Activated CD4-positive, alpha-beta T cell treated with anti-CD3 and anti-CD28 coated beads for 4 hours (primary cell): Measurements from ENCODE around the gene DSP.

Source experiments
- DNase-seq, 2 donors: peaks; one replicate each; pipeline ENCODE4 v3.0.0-alpha.2; 2020

The DSP gene

GRCh38 chr6:7537565-7538174 is 3.8 kb upstream of the DSP start:
- DNase-seq = no peak

- no peak for DNase-seq
Observed at GRCh38 chr6:7538484-7538883, 3.0 kb upstream of the DSP start.

DNA sequence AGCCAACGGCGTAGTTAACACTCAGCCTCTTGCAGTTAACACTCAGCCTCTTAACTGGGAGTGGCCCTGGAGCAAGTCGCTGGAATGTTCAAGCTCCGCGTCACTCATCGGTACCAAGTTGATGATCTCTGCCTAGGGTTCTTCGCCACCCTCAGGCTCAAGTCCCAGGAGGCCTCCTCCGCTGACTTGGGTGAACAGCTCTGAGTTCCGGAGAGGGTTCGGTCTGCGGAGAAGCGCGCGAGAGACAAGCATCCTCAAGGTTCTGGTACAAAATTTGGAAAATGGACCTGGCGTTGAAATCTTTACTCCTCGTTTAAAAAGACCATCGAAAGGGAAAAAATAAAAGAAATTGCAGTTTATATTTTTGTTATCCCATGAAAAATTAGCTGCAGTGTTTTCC is 876 bp upstream of the DSP start:
- no peak for DNase-seq

- no peak for DNase-seq
Observed at GRCh38 chr6:7542065-7542873, 798 bp downstream of the DSP start.

DNA sequence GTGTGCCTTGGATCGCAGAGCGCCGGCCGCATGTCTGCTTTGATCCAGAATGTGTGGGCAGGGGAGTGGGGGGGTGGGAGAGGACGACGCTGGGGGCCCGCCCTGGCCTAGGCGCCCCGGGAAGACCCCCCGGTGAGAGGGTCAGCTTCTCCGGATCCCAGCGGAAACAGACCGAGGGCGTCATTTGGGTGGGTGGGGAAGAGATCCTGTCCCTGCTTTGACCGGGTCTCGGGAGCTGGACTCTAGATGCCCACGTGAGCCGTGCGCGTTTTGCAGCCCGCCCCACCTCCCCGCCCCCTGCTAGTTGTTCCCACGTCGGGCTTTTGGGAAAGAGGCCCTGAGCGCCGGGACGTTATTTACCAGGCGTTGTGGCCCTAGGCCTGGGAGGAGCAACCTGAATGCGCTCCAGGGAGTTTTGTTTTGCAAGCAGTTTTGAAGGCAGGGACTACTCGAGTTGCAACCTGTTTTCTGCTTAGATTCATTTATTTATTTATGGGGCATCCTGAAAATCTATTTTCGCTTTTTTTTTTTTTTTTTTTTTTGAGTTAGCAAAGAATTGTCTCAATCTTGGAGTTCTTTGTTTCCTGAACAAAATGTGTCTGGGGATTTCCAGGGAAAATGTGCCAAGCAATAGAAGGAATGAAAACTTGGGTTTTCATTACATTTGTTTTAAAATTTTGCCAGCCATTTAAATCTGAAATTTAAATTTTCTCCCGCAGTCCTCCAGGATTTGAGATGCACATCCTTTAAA is 1.6 kb downstream of the DSP start:
- DNase-seq = no peak

DNA sequence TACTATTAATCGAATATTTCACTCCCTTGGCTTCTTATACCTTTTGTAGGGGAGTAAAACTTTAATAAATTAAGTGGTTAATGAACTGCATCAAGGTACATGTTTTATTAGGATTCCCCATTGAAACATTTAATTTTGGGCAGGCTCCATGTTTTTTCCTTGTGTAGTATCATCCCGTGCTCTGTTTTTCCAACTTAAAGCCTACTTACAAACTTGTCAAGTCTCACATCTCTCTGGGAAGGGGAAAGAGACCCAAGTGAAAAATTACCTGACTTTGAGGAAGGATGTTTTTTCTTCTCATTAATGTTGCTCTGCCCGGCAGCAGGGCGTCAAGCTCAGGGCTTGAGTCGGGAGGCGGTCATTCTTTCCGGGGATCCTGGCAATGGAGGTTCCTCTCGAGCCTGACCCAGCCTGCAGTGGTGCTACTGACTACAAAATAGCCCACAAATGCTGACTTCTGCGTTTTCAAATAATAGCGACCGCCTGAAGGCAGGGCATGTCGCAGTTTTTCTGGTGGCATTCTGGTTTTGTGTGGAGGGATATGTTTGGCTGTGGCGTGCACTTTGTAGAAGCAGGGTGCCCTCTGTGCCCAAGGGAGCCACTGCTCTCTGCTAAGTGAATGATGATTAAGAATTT is 2.4 kb downstream of the DSP start:
- DNase-seq = no peak

DNA sequence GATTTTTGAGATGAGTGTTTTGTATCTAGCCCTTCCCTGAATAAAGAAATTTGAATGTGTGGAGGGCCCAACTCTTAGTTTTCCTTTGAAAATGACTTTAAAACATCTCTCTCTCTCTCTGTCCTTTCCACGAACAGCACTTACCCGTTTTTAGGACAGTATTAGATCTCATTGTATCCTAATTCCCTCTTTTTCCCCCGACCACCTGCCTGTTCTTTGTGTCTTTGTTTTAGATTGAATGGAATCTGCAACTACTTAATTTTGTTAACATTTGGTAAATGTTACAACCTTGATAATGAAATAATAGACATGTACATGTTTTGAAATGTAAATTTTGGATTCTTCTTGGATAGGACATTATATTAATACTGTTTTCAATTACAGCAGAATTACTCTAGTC is 3.1 kb downstream of the DSP start:
- no peak for DNase-seq

DNA sequence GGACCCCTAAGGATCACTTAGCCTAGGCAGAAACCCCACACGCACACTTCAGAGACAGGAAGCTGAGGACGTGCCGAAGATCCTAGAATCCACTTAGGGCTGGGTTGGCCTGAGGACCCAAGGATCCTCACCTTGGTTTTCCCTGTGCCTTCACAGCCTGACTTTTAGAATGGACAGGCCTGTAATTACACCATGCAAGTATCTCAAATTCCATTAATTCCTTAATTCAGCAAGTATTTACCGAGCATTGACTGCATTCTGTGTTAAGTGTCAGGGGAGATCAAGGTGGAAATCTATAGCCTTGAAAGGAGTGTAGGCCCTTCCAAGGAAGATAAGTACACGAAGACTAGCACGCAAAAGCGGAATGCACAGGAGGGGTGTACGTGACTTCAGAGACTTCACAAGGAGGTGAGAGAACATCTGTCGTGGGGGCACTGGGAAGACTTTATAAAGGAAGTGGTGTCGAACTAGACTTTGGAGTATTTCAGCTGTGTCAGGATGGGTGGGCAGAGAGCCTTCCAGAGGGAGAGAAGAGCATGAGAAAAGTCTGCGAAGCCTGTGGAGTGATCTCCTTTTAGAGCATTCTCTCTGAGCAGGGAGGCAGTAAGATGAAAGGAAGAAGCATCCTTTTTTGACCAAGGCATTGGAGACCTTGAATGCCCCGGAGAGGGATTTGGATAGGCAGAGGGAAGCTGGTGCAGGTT is 4.0 kb downstream of the DSP start:
- no peak for DNase-seq

DNA sequence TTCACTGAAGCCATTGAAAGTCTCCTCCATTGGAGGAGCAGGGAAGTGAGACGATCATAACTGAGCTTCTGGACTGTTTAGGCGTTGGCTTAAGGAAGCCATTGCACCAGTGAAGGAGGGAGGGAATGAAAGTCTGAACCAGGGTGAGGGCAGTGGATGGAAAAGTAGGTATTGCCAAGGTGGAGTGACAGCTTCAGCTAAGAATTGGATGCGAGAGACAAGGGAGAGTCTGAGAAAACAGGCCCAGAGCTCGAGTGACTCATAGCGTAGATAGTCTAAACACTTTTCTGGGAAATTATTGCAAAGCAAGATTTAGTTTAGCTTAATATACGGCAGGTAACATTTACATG is 4.5 kb downstream of the DSP start:
- DNase-seq = no peak

DNA sequence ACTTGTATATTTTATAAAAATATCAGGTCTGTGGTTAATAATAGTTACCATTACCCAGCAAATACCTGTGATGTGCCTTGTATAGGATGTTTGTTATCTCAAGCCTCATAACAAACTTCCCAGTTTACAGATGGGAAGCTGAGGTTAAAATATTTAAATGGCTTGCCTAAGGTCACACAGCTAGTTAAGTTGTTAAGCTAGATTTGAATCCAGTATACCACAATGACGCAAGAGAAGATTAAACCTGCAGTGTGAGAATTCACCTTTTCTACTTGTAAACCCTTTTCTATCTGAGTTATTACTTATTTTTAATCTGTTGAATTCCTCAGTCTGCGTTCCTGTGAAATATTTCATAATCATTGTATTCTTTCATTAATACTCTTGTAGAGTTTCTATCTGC is 4.9 kb downstream of the DSP start:
- no peak for DNase-seq

- no peak for DNase-seq
Observed at GRCh38 chr6:7546896-7547295, 5.4 kb downstream of the DSP start.

- DNase-seq = no peak
Observed at GRCh38 chr6:7547315-7547714, 5.8 kb downstream of the DSP start.

DNA sequence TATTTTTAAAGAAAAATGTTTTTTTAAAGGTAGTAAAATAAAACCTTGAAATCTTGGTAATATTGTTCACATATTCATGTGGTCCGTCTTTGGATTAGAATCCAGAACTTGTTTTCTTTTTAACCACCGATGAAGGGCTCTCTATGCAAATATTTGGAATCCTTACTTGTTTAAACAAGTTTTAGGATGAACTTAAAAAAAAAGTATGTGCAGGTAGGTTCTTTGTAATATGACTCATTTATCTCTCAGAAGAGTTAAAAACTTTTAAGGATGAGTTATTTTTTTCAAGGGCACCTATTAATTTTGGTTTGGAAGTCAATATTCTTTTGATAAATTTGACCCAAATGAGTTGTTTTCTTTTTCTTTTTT is 8.9 kb downstream of the DSP start:
- DNase-seq = no peak

DNA sequence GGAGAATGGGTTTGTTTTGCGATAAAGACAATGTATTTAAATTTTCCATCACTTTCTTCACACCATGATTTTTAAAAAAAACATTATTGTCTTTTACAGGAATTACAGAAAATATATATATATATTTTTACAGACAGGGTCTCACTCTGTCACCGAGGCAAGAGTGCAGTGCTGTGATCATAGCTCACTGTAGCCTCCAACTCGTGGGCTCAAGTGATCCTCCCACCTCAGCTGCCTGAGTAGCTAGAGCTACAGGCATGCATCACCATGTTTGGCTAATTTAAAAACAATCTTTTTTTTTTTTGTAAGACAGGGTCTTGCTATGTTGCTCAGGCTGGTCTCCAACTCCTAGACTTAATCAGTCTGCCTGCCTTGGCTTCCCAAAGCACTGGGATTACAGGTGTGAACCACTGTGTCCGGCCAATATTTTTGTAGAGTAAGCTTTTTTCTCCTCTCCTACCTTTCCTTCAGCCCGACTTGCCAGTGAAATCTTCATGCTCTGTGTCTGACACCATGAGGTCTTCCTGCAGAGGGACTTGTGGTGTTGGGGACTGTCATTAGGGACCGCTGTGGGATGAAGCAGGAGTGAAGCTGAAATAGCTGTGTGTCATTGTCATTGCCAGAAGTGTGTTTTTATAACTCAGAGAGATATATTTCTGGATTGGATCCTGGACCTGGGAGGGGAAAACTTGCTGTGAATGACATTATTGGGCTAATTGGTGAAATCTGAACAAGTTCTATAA is 13.2 kb downstream of the DSP start:
- DNase-seq = no peak

DNA sequence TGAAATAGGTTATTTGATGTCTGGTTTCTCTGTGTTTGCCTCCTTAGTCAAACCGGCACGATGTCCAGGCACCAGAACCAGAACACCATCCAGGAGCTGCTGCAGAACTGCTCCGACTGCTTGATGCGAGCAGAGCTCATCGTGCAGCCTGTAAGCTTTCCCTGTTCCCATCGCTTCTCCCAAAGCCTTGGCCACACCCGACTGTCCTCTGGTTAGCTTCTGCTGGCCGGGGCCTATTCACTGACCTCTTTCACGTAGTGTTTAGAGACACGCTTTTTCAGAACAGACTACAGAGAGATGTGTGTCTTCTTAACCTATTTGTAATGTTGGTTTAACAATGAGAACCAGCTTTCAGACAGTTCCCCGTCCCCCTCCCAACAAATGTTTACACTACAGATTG is 14.2 kb downstream of the DSP start:
- DNase-seq = no peak

DNA sequence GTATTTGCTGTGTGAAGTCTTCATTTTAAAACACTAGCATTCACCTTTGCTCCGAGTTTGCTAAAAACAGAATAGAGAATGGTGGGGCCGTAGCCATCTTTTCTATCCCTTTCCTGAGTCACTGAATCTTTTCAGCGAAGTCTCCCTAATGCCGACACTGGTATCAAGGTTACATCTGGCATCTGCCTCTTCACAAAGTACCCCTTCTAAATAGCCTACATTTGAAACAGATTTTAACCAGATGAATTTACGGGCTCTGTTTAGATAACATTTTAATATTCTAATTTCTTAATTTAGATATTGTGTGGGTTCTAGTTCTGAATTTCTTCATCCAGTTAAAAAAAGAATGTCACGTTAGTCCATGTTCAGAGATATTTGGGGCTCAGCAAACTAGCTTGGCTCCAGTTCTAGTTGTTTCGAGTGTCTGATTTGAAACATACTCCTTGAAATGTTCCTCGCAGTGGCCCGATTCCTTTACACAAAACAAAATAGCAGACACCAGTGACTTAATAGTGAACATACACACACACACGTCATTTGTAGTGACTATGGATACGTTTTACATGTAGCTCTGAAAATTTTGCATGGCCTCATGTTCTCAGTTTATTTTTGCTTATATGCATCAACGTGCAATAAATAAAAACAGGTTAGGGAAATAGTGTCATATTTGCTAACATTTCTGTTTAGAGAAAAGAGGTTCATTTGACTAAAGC is 15.1 kb downstream of the DSP start:
- no peak for DNase-seq

GRCh38 chr6:7557652-7558051 is 16.2 kb downstream of the DSP start:
- no peak for DNase-seq

- DNase-seq = no peak
Observed at GRCh38 chr6:7558781-7559180, 17.3 kb downstream of the DSP start.

DNA sequence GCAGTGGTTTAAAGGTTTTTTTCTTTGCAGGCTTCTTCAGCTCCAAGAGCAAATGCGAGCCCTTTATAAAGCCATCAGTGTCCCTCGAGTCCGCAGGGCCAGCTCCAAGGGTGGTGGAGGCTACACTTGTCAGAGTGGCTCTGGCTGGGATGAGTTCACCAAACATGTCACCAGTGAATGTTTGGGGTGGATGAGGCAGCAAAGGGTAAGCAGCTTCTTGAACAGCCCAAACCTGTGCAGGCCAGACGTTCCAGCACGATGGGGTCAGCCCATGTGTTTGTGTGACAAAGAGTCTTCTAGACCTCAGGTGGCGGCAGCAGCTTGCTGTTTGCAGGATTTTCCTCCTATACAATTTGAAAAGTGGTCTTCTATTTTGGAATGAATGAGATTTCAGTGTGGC is 17.7 kb downstream of the DSP start:
- no peak for DNase-seq

DNA sequence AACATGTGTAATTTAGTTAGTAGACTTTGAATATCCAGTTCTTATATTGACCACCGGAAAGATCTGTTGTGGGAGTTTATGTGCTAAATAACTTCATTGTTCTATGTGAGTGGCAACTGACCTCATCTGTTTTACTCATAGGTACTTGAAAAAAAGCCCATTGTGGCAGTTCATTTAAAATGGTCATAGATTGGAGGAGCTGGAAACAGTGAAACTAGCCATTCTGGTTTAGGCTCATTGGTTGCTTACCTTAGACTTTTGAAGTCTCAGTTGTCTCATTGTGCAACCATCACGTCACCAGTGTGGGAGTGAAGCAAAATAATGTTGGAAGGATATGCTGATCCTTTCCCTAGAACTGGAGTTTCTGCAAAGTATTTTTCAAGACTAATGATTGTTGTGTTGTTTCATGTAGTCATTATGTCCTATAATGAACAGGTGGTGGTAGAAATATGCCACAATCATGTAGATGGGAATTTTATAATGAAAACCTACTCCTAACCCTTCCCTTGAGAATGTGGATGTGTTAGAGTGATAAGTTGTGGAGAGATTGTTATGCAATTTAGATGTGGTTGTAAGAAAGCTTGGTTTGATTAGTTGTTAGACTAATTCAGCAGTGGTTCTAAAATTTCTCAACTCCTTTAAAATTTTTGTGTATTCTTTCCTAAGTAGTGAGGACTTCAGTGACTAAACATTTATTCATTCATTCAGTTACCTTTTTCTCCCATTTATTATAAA is 18.3 kb downstream of the DSP start:
- DNase-seq = no peak
